Duodenal mucosa (tissue), 2 donors: ENCODE data around the gene GRIK4.

ENCODE experiments used
- H3K27ac ChIP-seq: one replicate; pipeline ENCODE4 v1.7.0; 2013; ENCODE audit warnings: low read depth, low read length
- H3K27me3 ChIP-seq, 2 donors: one replicate each; pipeline ENCODE4 v1.7.0; 2013; ENCODE audit warnings: low read length in 2 of 2, control low read depth in 1 of 2; ENCODE audit not compliant: insufficient read depth in 2 of 2, control insufficient read depth in 1 of 2
- H3K36me3 ChIP-seq, 2 donors: one replicate each; pipeline ENCODE4 v1.7.0; 2013; ENCODE audit warnings: low read length in 2 of 2, control low read depth in 1 of 2; ENCODE audit not compliant: insufficient read depth in 2 of 2, control insufficient read depth in 1 of 2
- H3K4me1 ChIP-seq, 2 donors: one replicate each; pipeline ENCODE4 v1.7.0; 2013; ENCODE audit warnings: low read length in 2 of 2, control low read depth in 1 of 2; ENCODE audit not compliant: insufficient read depth in 2 of 2, control insufficient read depth in 1 of 2
- H3K4me3 ChIP-seq, 2 donors: one replicate each; pipeline ENCODE4 v1.7.0; 2013; ENCODE audit warnings: low read length in 2 of 2, low read depth in 1 of 2
- H3K9ac ChIP-seq, 2 donors: one replicate each; pipeline ENCODE4 v1.7.0; 2013; ENCODE audit warnings: low read length in 2 of 2, low read depth in 1 of 2
- H3K9me3 ChIP-seq, 2 donors: one replicate each; pipeline ENCODE4 v1.7.0; 2013; ENCODE audit warnings: low read length in 2 of 2, control low read depth in 1 of 2; ENCODE audit not compliant: control insufficient read depth in 1 of 2

The GRIK4 gene

GRCh38 chr11:120923866-120924508 lies 412.4 kb downstream of the GRIK4 start:
- Histone ChIP-seq H3K9ac (no peak overlapping the region), H3K27me3 (no peaks in the 10 kb centered on the region), H3K36me3 (no peaks in the 10 kb centered on the region), H3K27ac (no peak overlapping the region), H3K9me3 (no peaks in the 10 kb centered on the region), H3K4me1 (no peaks in the 10 kb centered on the region), H3K4me3 (no peak overlapping the region)

GRCh38 chr11:120925944-120926343 lies 414.4 kb downstream of the GRIK4 start:
- H3K27ac ChIP-seq: no peak overlapping the region
- no peaks in the 10 kb centered on the region for H3K36me3 ChIP-seq
- no peak overlapping the region for H3K9ac ChIP-seq
- no peaks in the 10 kb centered on the region for H3K4me1 ChIP-seq
- no peaks in the 10 kb centered on the region for H3K9me3 ChIP-seq
- no peak overlapping the region for H3K4me3 ChIP-seq
- H3K27me3 ChIP-seq: no peaks in the 10 kb centered on the region

GRCh38 chr11:120928627-120929026 lies 417.1 kb downstream of the GRIK4 start:
- Histone ChIP-seq H3K9ac (no peak overlapping the region), H3K27ac (no peak overlapping the region), H3K27me3 (no peaks in the 10 kb centered on the region), H3K9me3 (no peaks in the 10 kb centered on the region), H3K36me3 (no peaks in the 10 kb centered on the region), H3K4me3 (no peak overlapping the region), H3K4me1 (no peaks in the 10 kb centered on the region)

GRCh38 chr11:120929090-120929489 lies 417.5 kb downstream of the GRIK4 start:
- no peak overlapping the region for H3K9ac ChIP-seq
- H3K9me3 ChIP-seq: no peaks in the 10 kb centered on the region
- no peak overlapping the region for H3K4me3 ChIP-seq
- H3K36me3 ChIP-seq: no peaks in the 10 kb centered on the region
- no peak overlapping the region for H3K27ac ChIP-seq
- H3K4me1 ChIP-seq: no peaks in the 10 kb centered on the region
- H3K27me3 ChIP-seq: no peaks in the 10 kb centered on the region

- Histone ChIP-seq H3K27ac (no peak overlapping the region), H3K4me1 (no peaks in the 10 kb centered on the region), H3K9me3 (no peaks in the 10 kb centered on the region), H3K4me3 (no peak overlapping the region), H3K36me3 (no peaks in the 10 kb centered on the region), H3K9ac (no peak overlapping the region), H3K27me3 (no peaks in the 10 kb centered on the region)
These were observed 418.2 kb downstream of the GRIK4 start for GRCh38 chr11:120929664-120930154.

- H3K9me3 ChIP-seq: no peaks in the 10 kb centered on the region
- no peaks in the 10 kb centered on the region for H3K27me3 ChIP-seq
- no peak overlapping the region for H3K9ac ChIP-seq
- H3K4me3 ChIP-seq: no peak overlapping the region
- no peaks in the 10 kb centered on the region for H3K36me3 ChIP-seq
- H3K27ac ChIP-seq: no peak overlapping the region
- H3K4me1 ChIP-seq: no peaks in the 10 kb centered on the region
These were observed 419.7 kb downstream of the GRIK4 start for GRCh38 chr11:120931057-120931779.

GRCh38 chr11:120932305-120932915 lies 420.9 kb downstream of the GRIK4 start:
- Histone ChIP-seq H3K4me3 (no peak overlapping the region), H3K27ac (no peak overlapping the region), H3K27me3 (peaks cover 0 to 2% of the 10 kb centered on the region in 2 donors), H3K9ac (no peak overlapping the region), H3K36me3 (no peaks in the 10 kb centered on the region), H3K4me1 (no peaks in the 10 kb centered on the region), H3K9me3 (no peaks in the 10 kb centered on the region)

- H3K9me3 ChIP-seq: no peaks in the 10 kb centered on the region
- peaks cover 0 to 4% of the 10 kb centered on the region in 2 donors for H3K27me3 ChIP-seq
- H3K27ac ChIP-seq: no peak overlapping the region
- H3K36me3 ChIP-seq: no peaks in the 10 kb centered on the region
- H3K4me3 ChIP-seq: no peak overlapping the region
- no peak overlapping the region for H3K9ac ChIP-seq
- no peaks in the 10 kb centered on the region for H3K4me1 ChIP-seq
These were observed 424.8 kb downstream of the GRIK4 start for GRCh38 chr11:120936356-120936755.

- Histone ChIP-seq H3K27ac (no peak overlapping the region), H3K4me1 (no peaks in the 10 kb centered on the region), H3K9ac (no peak overlapping the region), H3K4me3 (no peak overlapping the region), H3K27me3 (peaks cover 0 to 8% of the 10 kb centered on the region in 2 donors), H3K36me3 (no peaks in the 10 kb centered on the region), H3K9me3 (no peaks in the 10 kb centered on the region)
These were observed 426.0 kb downstream of the GRIK4 start for GRCh38 chr11:120937501-120937900.

- Histone ChIP-seq H3K36me3 (no peaks in the 10 kb centered on the region), H3K4me1 (no peaks in the 10 kb centered on the region), H3K27ac (no peak overlapping the region), H3K4me3 (no peak overlapping the region), H3K27me3 (peaks cover 0 to 8% of the 10 kb centered on the region in 2 donors), H3K9me3 (no peaks in the 10 kb centered on the region), H3K9ac (no peak overlapping the region)
These were observed 426.7 kb downstream of the GRIK4 start for GRCh38 chr11:120938260-120938659.
